Ascending aorta (tissue), 2 donors: ENCODE data around the gene PTGIS. TPM values are rescaled to one million over a fixed set of nuclear protein-coding genes. Genes with fewer than 3 reads are reported as not detected.

Source experiments
- DNase-seq, 2 donors: peaks; one replicate each; pipeline ENCODE4 v3.0.0-alpha.2; 2019; ENCODE audit warnings: low spot score in 2 of 2
- H3K27ac ChIP-seq, 2 donors: fragments of 200-600 bp; sonication (generic); one replicate each; pipeline ENCODE4 v1.5.1; 2016 to 2017; ENCODE audit warnings: mild to moderate bottlenecking in 1 of 2
- H3K27me3 ChIP-seq: fragments of 200-600 bp; sonication (generic); one replicate; pipeline ENCODE4 v1.5.1; 2017
- H3K36me3 ChIP-seq, 2 donors: fragments of 200-600 bp; sonication (generic); one replicate each; pipeline ENCODE4 v1.5.1; 2016
- H3K4me1 ChIP-seq, 2 donors: fragments of 200-600 bp; sonication (generic); one replicate each; pipeline ENCODE4 v1.5.1; 2016 to 2017; ENCODE audit warnings: mild to moderate bottlenecking in 1 of 2
- H3K4me3 ChIP-seq, 2 donors: fragments of 200-600 bp; sonication (generic); one replicate each; pipeline ENCODE4 v1.5.1; 2016 to 2017; ENCODE audit warnings: mild to moderate bottlenecking in 1 of 2
- H3K9me3 ChIP-seq, 2 donors: fragments of 200-600 bp; sonication (generic); one replicate each; pipeline ENCODE4 v1.5.1; 2016
- intact Hi-C: fragments of 100-400 bp; cut with DNase I; formaldehyde crosslinking; loops from one replicate; pipeline ENCODE4 v1.15.1; 2023
- total RNA-seq: library from RNA; depleted of rRNA; stranded (reverse); fragments of >200 nt; gene quantifications from one replicate; pipeline ENCODE4 v1.1.0, GENCODE V29; 2016
- TF ChIP-seq, protein P1 (sequence below), 3 experiments: fragments of 200-600 bp in 2 of 3; fragments of 450-650 bp in 1 of 3; sonication (generic) in 2 of 3; IDR thresholded peaks; one replicate each; pipeline ENCODE4 v1.5.1; 2016 to 2019; ENCODE audit warnings: antibody characterized with exemption in 3 of 3, mild to moderate bottlenecking in 1 of 3, moderate library complexity in 1 of 3

PTGIS gene
- total RNA-seq, 1 donor from 2014 or later = 288 TPM

DNA sequence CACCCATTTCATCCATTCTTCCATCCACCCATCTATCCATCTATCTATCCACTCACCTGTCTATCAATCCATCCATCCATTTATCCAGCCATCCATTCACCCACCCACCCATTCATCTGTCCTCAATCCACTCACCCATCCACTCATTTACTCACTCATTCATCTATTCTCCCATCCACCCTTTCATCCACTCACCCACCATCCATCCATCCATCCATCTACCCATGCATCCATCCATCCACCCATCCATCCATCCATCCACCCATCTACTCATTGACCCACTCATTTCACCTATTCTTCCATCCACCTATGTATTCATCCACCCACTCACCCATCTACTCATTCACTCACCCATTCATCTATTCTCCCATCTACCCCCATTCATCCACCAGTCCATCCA, 24.2 kb upstream of the PTGIS start:
- Histone ChIP-seq H3K36me3 (no peaks in the 10 kb centered on the region), H3K4me3 (no peak overlapping the region), H3K27ac (peak overlapping the region; percentile 97 to 100), H3K9me3 (no peaks in the 10 kb centered on the region), H3K27me3 (no peaks in the 10 kb centered on the region), H3K4me1 (peaks cover 13 to 65% of the 10 kb centered on the region in 2 donors)
- no peak for DNase-seq
- intact Hi-C loops = loop anchor here (5.0 kb wide), 1 partner anchor 35 kb away; no protein-coding TSS in a partner anchor
- TF ChIP-seq, protein P1, sequence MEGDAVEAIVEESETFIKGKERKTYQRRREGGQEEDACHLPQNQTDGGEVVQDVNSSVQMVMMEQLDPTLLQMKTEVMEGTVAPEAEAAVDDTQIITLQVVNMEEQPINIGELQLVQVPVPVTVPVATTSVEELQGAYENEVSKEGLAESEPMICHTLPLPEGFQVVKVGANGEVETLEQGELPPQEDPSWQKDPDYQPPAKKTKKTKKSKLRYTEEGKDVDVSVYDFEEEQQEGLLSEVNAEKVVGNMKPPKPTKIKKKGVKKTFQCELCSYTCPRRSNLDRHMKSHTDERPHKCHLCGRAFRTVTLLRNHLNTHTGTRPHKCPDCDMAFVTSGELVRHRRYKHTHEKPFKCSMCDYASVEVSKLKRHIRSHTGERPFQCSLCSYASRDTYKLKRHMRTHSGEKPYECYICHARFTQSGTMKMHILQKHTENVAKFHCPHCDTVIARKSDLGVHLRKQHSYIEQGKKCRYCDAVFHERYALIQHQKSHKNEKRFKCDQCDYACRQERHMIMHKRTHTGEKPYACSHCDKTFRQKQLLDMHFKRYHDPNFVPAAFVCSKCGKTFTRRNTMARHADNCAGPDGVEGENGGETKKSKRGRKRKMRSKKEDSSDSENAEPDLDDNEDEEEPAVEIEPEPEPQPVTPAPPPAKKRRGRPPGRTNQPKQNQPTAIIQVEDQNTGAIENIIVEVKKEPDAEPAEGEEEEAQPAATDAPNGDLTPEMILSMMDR (IDR thresholded peaks at IDR 0.05) = no peak

DNA sequence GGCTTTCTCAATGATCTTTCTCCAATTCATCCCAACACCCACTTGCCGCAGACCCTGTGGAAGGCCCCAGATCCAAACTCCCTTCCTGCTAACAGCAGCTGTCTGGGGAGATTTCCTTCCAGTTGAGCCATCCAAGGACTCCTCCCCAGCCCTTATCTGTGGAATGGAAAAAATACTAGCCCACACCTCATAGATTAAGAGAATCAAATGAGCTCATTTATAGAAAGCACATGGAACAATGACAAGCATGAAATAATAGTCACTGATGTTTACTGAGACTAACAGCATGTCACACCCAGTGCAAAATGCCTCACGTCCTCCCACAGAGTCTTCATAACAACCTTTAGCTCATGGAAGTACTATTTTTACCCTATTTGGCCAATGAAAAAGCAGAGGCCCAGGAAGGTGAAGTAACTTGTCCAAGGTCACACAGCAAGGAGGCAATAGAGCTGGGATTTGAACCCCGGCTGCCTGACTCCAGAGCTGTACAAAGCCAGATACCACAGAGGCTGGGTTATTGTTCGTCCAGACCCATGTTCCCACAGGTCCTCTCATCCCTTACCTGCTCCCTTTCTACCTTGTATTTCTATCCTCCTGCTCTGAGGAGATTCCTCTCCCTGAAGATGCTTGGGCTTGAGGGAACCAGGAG, 23.4 kb upstream of the PTGIS start:
- Histone ChIP-seq H3K9me3 (no peaks in the 10 kb centered on the region), H3K4me1 (peaks cover 14 to 70% of the 10 kb centered on the region in 2 donors), H3K4me3 (no peak overlapping the region), H3K27me3 (no peaks in the 10 kb centered on the region), H3K36me3 (no peaks in the 10 kb centered on the region), H3K27ac (peak overlapping the region; percentile 97 to 100)
- TF ChIP-seq, protein P1 (IDR thresholded peaks at IDR 0.05) = no peak
- no peak for DNase-seq
- intact Hi-C loops = loop anchor here (5.0 kb wide), 1 partner anchor 34 kb away; no protein-coding TSS in a partner anchor

DNA sequence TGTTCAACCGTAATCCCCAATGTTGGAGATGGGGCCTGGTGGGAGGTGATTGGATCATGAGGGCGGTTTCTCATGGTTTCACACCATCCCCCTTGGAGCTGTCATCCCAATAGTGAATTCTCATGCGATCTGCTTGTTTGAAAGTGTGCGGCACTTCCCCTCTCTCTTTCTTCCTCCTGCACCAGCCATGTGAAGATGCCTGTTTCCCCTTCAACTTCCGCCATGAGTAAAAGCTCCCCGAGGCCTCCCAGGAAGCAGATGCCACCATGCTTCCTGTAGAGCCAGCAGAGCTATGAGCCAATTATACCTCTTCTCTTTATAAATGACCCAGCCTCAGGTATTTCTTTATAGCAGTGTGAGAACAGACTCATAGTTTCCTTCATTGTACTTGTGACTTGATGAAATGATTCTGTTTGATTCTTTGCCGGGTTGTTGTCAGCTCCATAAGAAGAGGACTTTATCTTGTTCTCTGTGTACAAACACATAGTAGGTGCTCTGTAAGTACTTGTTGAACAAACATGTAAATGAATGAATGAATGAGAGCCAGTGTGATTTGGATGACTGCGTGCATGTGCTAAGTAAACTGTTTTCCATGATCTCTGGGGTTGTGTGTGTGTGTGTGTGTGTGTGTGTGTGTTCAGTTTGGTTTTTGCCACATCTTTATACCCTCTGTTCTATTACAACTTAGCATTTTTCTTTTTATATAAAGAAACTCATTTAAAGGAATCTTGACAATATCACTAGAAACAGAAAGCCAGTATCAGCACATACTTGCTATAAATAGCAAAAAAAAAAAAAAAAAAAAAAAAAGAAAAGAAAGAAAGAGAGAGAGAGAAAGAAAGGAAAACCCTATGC, 22.5 kb upstream of the PTGIS start:
- Histone ChIP-seq H3K4me1 (peaks cover 18 to 75% of the 10 kb centered on the region in 2 donors), H3K27me3 (no peaks in the 10 kb centered on the region), H3K27ac (peak overlapping the region; percentile 97 to 100), H3K4me3 (no peak overlapping the region), H3K36me3 (no peaks in the 10 kb centered on the region), H3K9me3 (no peaks in the 10 kb centered on the region)
- no peak for DNase-seq
- TF ChIP-seq, protein P1 (IDR thresholded peaks at IDR 0.05) = no peak
- intact Hi-C loops = loop anchor here (5.0 kb wide), 1 partner anchor 33 kb away; no protein-coding TSS in a partner anchor

DNA sequence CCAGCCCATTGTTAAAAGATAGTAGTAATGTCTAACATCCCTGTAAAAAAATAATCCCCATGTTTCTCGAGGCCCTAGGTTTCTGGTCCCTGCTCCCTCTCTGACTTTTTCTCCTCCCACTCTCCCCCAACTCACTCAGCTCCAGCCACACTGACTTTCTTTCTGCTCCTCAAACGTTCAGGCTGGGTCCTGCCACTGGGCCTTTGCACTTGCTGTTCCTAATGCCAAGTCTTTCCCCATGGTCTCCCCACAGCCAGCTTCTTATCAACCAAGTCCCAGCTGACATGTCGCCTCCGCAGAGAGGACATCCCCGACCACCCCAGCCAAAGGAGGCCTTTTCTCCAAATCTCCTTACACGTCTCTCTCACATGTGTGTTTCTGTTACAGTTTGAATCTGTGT, 21.8 kb upstream of the PTGIS start:
- intact Hi-C loops = loop anchor here (5.0 to 10.0 kb wide), 2 partner anchors 32 to 435 kb away; no protein-coding TSS in a partner anchor
- Histone ChIP-seq H3K27me3 (no peaks in the 10 kb centered on the region), H3K27ac (peak overlapping the region; percentile 97 to 100), H3K36me3 (no peaks in the 10 kb centered on the region), H3K9me3 (no peaks in the 10 kb centered on the region), H3K4me3 (no peak overlapping the region), H3K4me1 (peaks cover 21 to 75% of the 10 kb centered on the region in 2 donors)
- DNase-seq = no peak
- TF ChIP-seq, protein P1 (IDR thresholded peaks at IDR 0.05) = no peak

DNA sequence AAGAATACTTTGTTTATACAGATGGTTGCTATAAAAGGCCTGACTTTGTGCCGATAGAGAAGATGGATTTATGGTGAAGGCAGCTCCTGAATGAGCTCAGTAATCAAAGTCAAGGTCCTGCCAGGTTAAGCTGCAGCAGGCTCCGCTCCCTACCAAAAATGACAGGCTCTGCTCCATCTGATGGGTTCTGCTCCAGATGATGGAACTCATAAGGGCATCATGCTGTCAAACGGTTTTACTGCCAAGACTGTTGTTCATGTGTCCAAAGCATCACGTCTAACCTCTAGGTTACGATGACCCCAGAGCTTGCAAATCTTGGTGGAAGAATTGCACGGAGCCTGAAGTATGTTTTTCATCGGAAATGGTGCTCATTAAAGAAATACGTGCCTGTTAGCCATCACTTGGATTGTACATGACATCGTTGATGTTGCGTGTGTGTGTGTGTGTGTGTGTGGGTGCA, 19.2 kb upstream of the PTGIS start:
- no peaks in the 10 kb centered on the region for H3K9me3 ChIP-seq
- intact Hi-C loops = loop anchor here (10.0 kb wide), 1 partner anchor 438 kb away; no protein-coding TSS in a partner anchor
- no peaks in the 10 kb centered on the region for H3K27me3 ChIP-seq
- H3K36me3 ChIP-seq = no peaks in the 10 kb centered on the region
- peak overlapping the region; percentile 97 to 100 for H3K27ac ChIP-seq
- peaks cover 17 to 80% of the 10 kb centered on the region in 2 donors for H3K4me1 ChIP-seq
- H3K4me3 ChIP-seq = no peak overlapping the region
- no peak for DNase-seq
- TF ChIP-seq, protein P1 (IDR thresholded peaks at IDR 0.05) = no peak
